GM11168 (cell line): ENCODE data around the gene S100G.

ENCODE experiments used
- in situ Hi-C: fragments of 300-500 bp; cut with MboI; formaldehyde crosslinking; loops from one replicate; pipeline ENCODE4 v1.12.0; 2022; ENCODE audit warnings: low sequenced_read_pairs; ENCODE audit not compliant: unreplicated experiment

Gene S100G

DNA sequence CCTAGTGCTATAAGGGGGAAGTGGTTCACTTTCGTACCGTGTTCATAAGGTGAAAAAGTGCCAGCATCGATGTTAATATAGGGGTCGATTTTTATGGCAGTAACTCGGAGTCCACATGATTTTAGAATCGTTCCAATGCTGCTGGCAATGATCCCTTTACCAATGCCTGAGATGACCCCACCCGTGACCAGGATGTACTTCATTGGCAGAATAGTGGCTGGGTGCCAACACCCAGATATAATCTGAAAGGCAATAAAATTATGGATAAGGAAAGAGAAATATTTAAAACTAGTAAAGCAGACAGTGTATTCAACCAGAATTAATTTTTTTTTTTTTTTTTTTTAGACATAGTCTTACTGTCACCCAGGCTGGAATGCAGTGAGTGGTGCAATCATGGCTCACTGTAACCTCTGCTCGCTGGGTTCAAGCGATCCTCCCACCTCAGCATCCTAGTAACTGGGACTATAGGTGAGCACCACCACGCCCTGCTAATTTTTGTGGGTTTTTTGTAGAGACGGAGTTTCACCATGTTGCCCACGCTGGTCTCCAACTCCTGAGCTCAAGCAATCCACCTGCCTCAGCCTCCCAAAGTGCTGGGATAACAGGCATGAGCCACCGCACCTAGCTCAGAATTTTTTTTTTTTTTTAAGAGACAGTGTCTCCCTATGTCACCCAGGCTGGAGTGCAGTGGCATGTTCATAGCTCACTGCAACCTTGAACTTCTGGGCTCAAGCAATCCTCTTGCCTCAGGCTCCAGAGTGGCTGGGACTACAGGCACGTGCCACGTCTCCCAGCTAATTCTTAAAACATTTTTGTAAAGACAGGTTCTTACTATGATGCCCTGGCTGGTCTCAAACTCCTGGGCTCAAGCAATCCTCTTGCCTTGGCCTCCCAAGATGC is 53.0 kb downstream of the S100G start:
- in situ Hi-C loops: no loop called here
